Activated T-cell treated with anti-CD3 and anti-CD28 coated beads, Interleukin-2, amount 50 U/mL, for 4 hours (primary cell): ENCODE results near the gene CHN1. TPM values are rescaled to one million over a fixed set of nuclear protein-coding genes. Genes with fewer than 3 reads are reported as not detected.
A peak's percentile ranks its signal among the peaks of the same experiment; 100 is the strongest.

Experiments
- ATAC-seq, 2 donors: fragments of 200-7000 bp; cut with Tn5 transposase; one replicate each; pipeline ENCODE4 v1.10.0; 2021
- DNase-seq: peaks from one replicate; pipeline ENCODE4 v3.0.0-alpha.2; 2020
- H3K27me3 Mint-ChIP-seq: one replicate; pipeline ENCODE4 v1.8.0; 2021; ENCODE audit warnings: low read depth, mixed read lengths
- H3K36me3 Mint-ChIP-seq: one replicate; pipeline ENCODE4 v1.8.0; 2022; ENCODE audit warnings: mixed read lengths; ENCODE audit not compliant: insufficient read depth
- H3K4me1 Mint-ChIP-seq: one replicate; pipeline ENCODE4 v1.8.0; 2021; ENCODE audit warnings: low read depth, mixed read lengths
- H3K4me3 Mint-ChIP-seq: one replicate; pipeline ENCODE4 v1.8.0; 2021; ENCODE audit warnings: mild to moderate bottlenecking, moderate library complexity, mixed read lengths
- H3K9me3 Mint-ChIP-seq: one replicate; pipeline ENCODE4 v1.8.0; 2021; ENCODE audit warnings: mixed read lengths
- total RNA-seq, 3 donors: library from RNA; stranded (reverse); gene quantifications; one replicate each; pipeline ENCODE4 v1.2.1, GENCODE V29; 2021

The CHN1 gene
- total RNA-seq, 3 donors from 2014 or later = 3.2 to 7.5 (median 6.9) TPM

GRCh38 chr2:174902506-174903263, 102.5 kb downstream of the CHN1 start:
- ATAC-seq = no peak
- Mint-ChIP-seq H3K27me3 (no peaks in the 10 kb centered on the region), H3K4me1 (peaks cover 22% of the 10 kb centered on the region), H3K4me3 (no peak overlapping the region), H3K9me3 (no peaks in the 10 kb centered on the region), H3K36me3 (no peaks in the 10 kb centered on the region)
- DNase-seq = no peak

GRCh38 chr2:174901075-174901474, 104.1 kb downstream of the CHN1 start:
- no peaks in the 10 kb centered on the region for H3K9me3 Mint-ChIP-seq
- peak overlapping the region; percentile 37 for H3K4me3 Mint-ChIP-seq
- H3K27me3 Mint-ChIP-seq = no peaks in the 10 kb centered on the region
- peaks cover 21% of the 10 kb centered on the region for H3K4me1 Mint-ChIP-seq
- peak; percentile 5 for DNase-seq
- no peaks in the 10 kb centered on the region for H3K36me3 Mint-ChIP-seq
- ATAC-seq = peak in 1 of 2 donors; percentile 41

GRCh38 chr2:174897286-174897685, 107.9 kb downstream of the CHN1 start:
- ATAC-seq (no peak), DNase-seq (no peak)
- Mint-ChIP-seq H3K4me1 (peaks cover 10% of the 10 kb centered on the region), H3K36me3 (no peaks in the 10 kb centered on the region), H3K4me3 (no peak overlapping the region), H3K9me3 (no peaks in the 10 kb centered on the region), H3K27me3 (no peaks in the 10 kb centered on the region)

GRCh38 chr2:174893018-174893417, 112.2 kb downstream of the CHN1 start:
- DNase-seq = no peak
- Mint-ChIP-seq H3K27me3 (no peaks in the 10 kb centered on the region), H3K4me1 (no peaks in the 10 kb centered on the region), H3K36me3 (peaks cover 2% of the 10 kb centered on the region), H3K4me3 (no peak overlapping the region), H3K9me3 (no peaks in the 10 kb centered on the region)
- ATAC-seq = no peak

GRCh38 chr2:174892546-174892945, 112.6 kb downstream of the CHN1 start:
- H3K4me3 Mint-ChIP-seq = no peak overlapping the region
- DNase-seq (no peak), ATAC-seq (no peak)

GRCh38 chr2:174888646-174889271, 116.4 kb downstream of the CHN1 start:
- H3K27me3 Mint-ChIP-seq = no peaks in the 10 kb centered on the region
- no peak overlapping the region for H3K4me3 Mint-ChIP-seq
- DNase-seq = no peak
- ATAC-seq = no peak
- H3K4me1 Mint-ChIP-seq = no peaks in the 10 kb centered on the region
- no peaks in the 10 kb centered on the region for H3K9me3 Mint-ChIP-seq
- peaks cover 2% of the 10 kb centered on the region for H3K36me3 Mint-ChIP-seq

More at GRCh38 chr2:174892546-174892945, 112.6 kb downstream of the CHN1 start:
- Mint-ChIP-seq H3K36me3 (peaks cover 2% of the 10 kb centered on the region), H3K4me1 (no peaks in the 10 kb centered on the region), H3K9me3 (no peaks in the 10 kb centered on the region), H3K27me3 (no peaks in the 10 kb centered on the region)

GRCh38 chr2:174888146-174888545, 117.0 kb downstream of the CHN1 start:
- DNase-seq (no peak), ATAC-seq (no peak)
- H3K27me3 Mint-ChIP-seq = no peaks in the 10 kb centered on the region
- H3K36me3 Mint-ChIP-seq = peaks cover 2% of the 10 kb centered on the region
- no peak overlapping the region for H3K4me3 Mint-ChIP-seq
- H3K9me3 Mint-ChIP-seq = no peaks in the 10 kb centered on the region
- H3K4me1 Mint-ChIP-seq = no peaks in the 10 kb centered on the region

GRCh38 chr2:174882416-174882815, 122.8 kb downstream of the CHN1 start:
- no peaks in the 10 kb centered on the region for H3K36me3 Mint-ChIP-seq
- no peaks in the 10 kb centered on the region for H3K9me3 Mint-ChIP-seq
- DNase-seq (no peak), ATAC-seq (no peak)
- no peaks in the 10 kb centered on the region for H3K27me3 Mint-ChIP-seq
- no peak overlapping the region for H3K4me3 Mint-ChIP-seq
- H3K4me1 Mint-ChIP-seq = no peaks in the 10 kb centered on the region

GRCh38 chr2:174881678-174882077, 123.5 kb downstream of the CHN1 start:
- no peaks in the 10 kb centered on the region for H3K9me3 Mint-ChIP-seq
- H3K4me3 Mint-ChIP-seq = no peak overlapping the region
- ATAC-seq = no peak
- no peaks in the 10 kb centered on the region for H3K36me3 Mint-ChIP-seq
- H3K27me3 Mint-ChIP-seq = no peaks in the 10 kb centered on the region
- DNase-seq = no peak
- no peaks in the 10 kb centered on the region for H3K4me1 Mint-ChIP-seq

- Mint-ChIP-seq H3K36me3 (no peaks in the 10 kb centered on the region), H3K4me3 (no peak overlapping the region), H3K4me1 (no peaks in the 10 kb centered on the region), H3K9me3 (no peaks in the 10 kb centered on the region), H3K27me3 (no peaks in the 10 kb centered on the region)
- DNase-seq (no peak), ATAC-seq (no peak)
Measured at GRCh38 chr2:174878537-174879147, 126.5 kb downstream of the CHN1 start.

GRCh38 chr2:174877751-174878150, 127.4 kb downstream of the CHN1 start:
- DNase-seq (no peak), ATAC-seq (no peak)
- Mint-ChIP-seq H3K4me1 (no peaks in the 10 kb centered on the region), H3K4me3 (no peak overlapping the region), H3K36me3 (no peaks in the 10 kb centered on the region), H3K27me3 (no peaks in the 10 kb centered on the region), H3K9me3 (no peaks in the 10 kb centered on the region)

- no peak for ATAC-seq
- DNase-seq = no peak
- Mint-ChIP-seq H3K27me3 (no peaks in the 10 kb centered on the region), H3K4me3 (no peak overlapping the region), H3K4me1 (no peaks in the 10 kb centered on the region), H3K9me3 (no peaks in the 10 kb centered on the region), H3K36me3 (no peaks in the 10 kb centered on the region)
Measured at GRCh38 chr2:174877301-174877700, 127.9 kb downstream of the CHN1 start.

GRCh38 chr2:174874085-174874484, 131.1 kb downstream of the CHN1 start:
- ATAC-seq = no peak
- Mint-ChIP-seq H3K27me3 (no peaks in the 10 kb centered on the region), H3K4me1 (no peaks in the 10 kb centered on the region), H3K9me3 (no peaks in the 10 kb centered on the region), H3K4me3 (no peak overlapping the region), H3K36me3 (no peaks in the 10 kb centered on the region)
- DNase-seq = no peak

GRCh38 chr2:174873471-174873870, 131.7 kb downstream of the CHN1 start:
- ATAC-seq = no peak
- Mint-ChIP-seq H3K36me3 (no peaks in the 10 kb centered on the region), H3K27me3 (no peaks in the 10 kb centered on the region), H3K9me3 (no peaks in the 10 kb centered on the region), H3K4me1 (no peaks in the 10 kb centered on the region), H3K4me3 (no peak overlapping the region)
- DNase-seq = no peak

- Mint-ChIP-seq H3K4me3 (no peak overlapping the region), H3K4me1 (no peaks in the 10 kb centered on the region), H3K36me3 (no peaks in the 10 kb centered on the region), H3K27me3 (no peaks in the 10 kb centered on the region), H3K9me3 (no peaks in the 10 kb centered on the region)
- ATAC-seq = no peak
- DNase-seq = no peak
Measured at GRCh38 chr2:174870787-174871186, 134.4 kb downstream of the CHN1 start.
